Mucosa of descending colon (tissue), 3 donors: ENCODE measurements around the gene ZNF862. TPM values are rescaled to one million over a fixed set of nuclear protein-coding genes. Genes with fewer than 3 reads are reported as not detected.

Source experiments
- ATAC-seq: fragments of 200-7000 bp; cut with Tn5 transposase; one replicate; pipeline ENCODE4 v1.9.1; 2020; ENCODE audit warnings: mild to moderate bottlenecking, moderate library complexity
- DNase-seq, 3 donors: peaks; one replicate each; pipeline ENCODE4 v3.0.0-alpha.2; 2020
- H3K36me3 ChIP-seq: fragments of 200-600 bp; one replicate; pipeline ENCODE4 v1.8.0; 2021; ENCODE audit warnings: low read depth, mild to moderate bottlenecking
- H3K4me1 ChIP-seq: fragments of 200-600 bp; one replicate; pipeline ENCODE4 v1.8.0; 2021; ENCODE audit warnings: low read depth, mild to moderate bottlenecking
- H3K4me3 ChIP-seq: fragments of 200-600 bp; one replicate; pipeline ENCODE4 v1.8.0; 2021; ENCODE audit warnings: mild to moderate bottlenecking
- H3K9me3 ChIP-seq: fragments of 200-600 bp; one replicate; pipeline ENCODE4 v1.8.0; 2021; ENCODE audit warnings: mild to moderate bottlenecking
- CTCF ChIP-seq: fragments of 200-600 bp; IDR thresholded peaks from one replicate; pipeline ENCODE4 v1.8.0; 2022; ENCODE audit warnings: antibody characterized with exemption, mild to moderate bottlenecking
- intact Hi-C, 2 donors: fragments of 100-400 bp; cut with DNase I in 1 of 2; cut with micrococcal nuclease in 1 of 2; formaldehyde crosslinking; loops; one replicate each; pipeline versions ENCODE4 v1.11.0 to v1.11.1; 2022; cut with DNase I, micrococcal nuclease
- total RNA-seq, 3 donors: library from RNA; stranded (reverse); fragmentation: NEBNext Ultra II Directional in 2 of 3; extraction: Animal tissue kit (Norgen Biotek cat#: 25700) in 2 of 3; gene quantifications; one replicate each; pipeline versions ENCODE4 v1.2.1 to v1.2.4, GENCODE V29; 2021 to 2023
- donor health status: DM: no; HTN: no; CAD: no; lungs with moderate emphysema.
- donor health status: DM: no; HTN: no; CAD: no.
- donor health status: DM: no; HTN: yes; CAD: no.

ZNF862 gene
- total RNA-seq, 3 donors from 2014 or later = 18.0 to 25.4 (median 25.2) TPM

GRCh38 chr7:149862156-149862555, 24.0 kb downstream of the ZNF862 start:
- Histone ChIP-seq H3K4me1 (no peaks in the 10 kb centered on the region), H3K4me3 (no peak overlapping the region), H3K36me3 (no peaks in the 10 kb centered on the region), H3K9me3 (no peaks in the 10 kb centered on the region)
- no peak for TF ChIP-seq CTCF
- ATAC-seq (no peak), DNase-seq (no peak)
- intact Hi-C loops = no loop called here

DNA sequence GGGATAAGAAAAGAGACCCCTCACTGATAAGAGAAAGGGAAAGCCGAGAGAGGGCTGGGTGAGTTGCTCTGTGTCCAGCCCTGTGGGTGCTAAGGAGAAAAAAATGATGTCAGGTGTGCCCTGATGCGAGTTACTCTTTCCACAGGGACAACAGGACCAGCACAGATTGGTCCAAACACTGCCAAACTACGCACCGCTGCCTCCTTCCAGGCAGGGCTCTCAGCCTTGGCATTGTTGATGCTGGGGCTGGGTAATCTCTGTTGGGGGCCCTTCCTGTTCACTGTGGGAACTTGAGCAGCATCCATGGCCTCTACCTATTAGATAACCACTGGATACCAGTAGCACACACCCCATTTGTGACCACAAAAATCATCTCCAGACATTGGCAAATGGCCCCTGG, 25.3 kb downstream of the ZNF862 start:
- Histone ChIP-seq H3K4me3 (no peak overlapping the region), H3K9me3 (no peaks in the 10 kb centered on the region), H3K36me3 (no peaks in the 10 kb centered on the region), H3K4me1 (no peaks in the 10 kb centered on the region)
- no peak for DNase-seq
- intact Hi-C loops = no loop called here
- no peak for ATAC-seq
- no peak for TF ChIP-seq CTCF

DNA sequence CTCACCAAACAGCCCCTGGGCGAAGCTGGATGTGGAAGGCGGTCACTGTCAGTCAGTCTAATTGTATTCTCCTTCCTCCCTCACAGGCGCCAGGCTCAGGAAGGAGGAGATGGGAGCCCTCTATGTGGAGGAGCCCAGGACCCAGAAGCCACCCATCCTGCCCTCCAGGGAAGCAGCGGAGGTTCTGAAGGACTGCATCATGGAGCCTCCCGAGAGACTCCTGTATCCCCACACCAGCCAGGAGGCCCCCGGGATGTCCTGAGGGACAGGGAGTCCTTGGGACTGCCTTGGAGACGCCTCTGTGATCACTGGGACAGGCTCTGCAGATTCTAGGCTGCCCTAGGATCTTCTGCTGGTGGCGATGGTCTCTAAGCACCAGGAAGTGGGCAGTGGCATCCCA, 25.8 kb downstream of the ZNF862 start:
- DNase-seq = no peak
- Histone ChIP-seq H3K4me3 (no peak overlapping the region), H3K36me3 (no peaks in the 10 kb centered on the region), H3K9me3 (no peaks in the 10 kb centered on the region), H3K4me1 (no peaks in the 10 kb centered on the region)
- no peak for ATAC-seq
- no peak for TF ChIP-seq CTCF
- intact Hi-C loops = no loop called here

- Histone ChIP-seq H3K36me3 (no peaks in the 10 kb centered on the region), H3K9me3 (no peaks in the 10 kb centered on the region), H3K4me3 (no peak overlapping the region), H3K4me1 (no peaks in the 10 kb centered on the region)
- ATAC-seq (no peak), DNase-seq (no peak)
- intact Hi-C loops = no loop called here
- TF ChIP-seq CTCF = no peak
Measured at GRCh38 chr7:149864751-149865150, 26.6 kb downstream of the ZNF862 start.

GRCh38 chr7:149865437-149865836, 27.3 kb downstream of the ZNF862 start:
- Histone ChIP-seq H3K4me3 (no peak overlapping the region), H3K4me1 (no peaks in the 10 kb centered on the region), H3K36me3 (no peaks in the 10 kb centered on the region), H3K9me3 (no peaks in the 10 kb centered on the region)
- TF ChIP-seq CTCF = no peak
- peak in 1 of 3 donors; percentile 42 for DNase-seq
- intact Hi-C loops = no loop called here
- ATAC-seq = peak; percentile 64

GRCh38 chr7:149866139-149866778, 28.1 kb downstream of the ZNF862 start:
- no peak for TF ChIP-seq CTCF
- DNase-seq = no peak
- intact Hi-C loops = no loop called here
- no peaks in the 10 kb centered on the region for H3K36me3 ChIP-seq
- H3K4me1 ChIP-seq = no peaks in the 10 kb centered on the region
- H3K4me3 ChIP-seq = no peak overlapping the region
- H3K9me3 ChIP-seq = no peaks in the 10 kb centered on the region
- no peak for ATAC-seq
